Measurements from ENCODE around the gene PNN.

GRCh38 chr14:39182770-39183684 is 8.0 kb downstream of the PNN start:
- TF ChIP-seq GATA3 (IDR thresholded peaks at IDR 0.05; ENCODE audit: low read depth, low read length) (no peak), GATA2 (IDR thresholded peaks at IDR 0.05; ENCODE audit: low read depth, low read length) (no peak)
